ENCODE measurements around the gene ADGRV1. TPM values are rescaled to one million over a fixed set of nuclear protein-coding genes. Genes with fewer than 3 reads are reported as not detected.

Gene ADGRV1
- total RNA-seq, 1 experiment from 2014 or later: 1.8 TPM

DNA sequence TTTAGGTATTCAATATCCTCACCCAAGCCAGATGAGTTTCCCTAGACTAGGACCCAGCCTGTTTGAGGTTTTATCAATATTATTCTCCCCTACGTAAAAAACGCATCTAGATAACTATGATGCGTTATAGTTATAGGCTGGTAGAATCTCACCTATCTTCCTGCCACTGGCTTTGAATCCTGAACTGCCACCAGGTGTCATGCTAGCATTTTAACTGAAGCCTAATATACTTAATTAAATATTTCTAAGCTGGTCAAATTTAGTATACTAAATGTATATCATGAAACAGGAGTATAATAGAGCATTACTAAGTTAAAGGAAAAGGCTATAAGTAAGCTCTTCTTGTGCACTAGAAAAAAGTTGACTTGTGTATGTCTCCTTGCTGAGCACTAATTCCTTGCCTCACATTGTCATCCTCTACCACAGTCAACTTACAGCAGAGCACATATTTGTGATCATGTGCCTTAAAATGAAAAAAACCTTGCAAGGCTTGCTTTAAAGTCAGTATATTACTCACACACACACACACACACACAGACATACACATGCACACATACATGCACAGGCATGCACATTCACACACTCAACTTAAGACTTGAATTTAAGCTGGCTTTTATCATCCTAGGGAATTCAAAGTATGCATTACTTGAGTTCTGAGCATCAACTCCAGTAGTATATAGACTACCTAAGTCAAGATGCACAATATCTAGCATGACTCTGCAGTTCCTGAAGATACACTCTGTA lies 303.4 kb downstream of the ADGRV1 start:
- no peak for DNase-seq (ENCODE audit: extremely low read depth, low read depth)

DNA sequence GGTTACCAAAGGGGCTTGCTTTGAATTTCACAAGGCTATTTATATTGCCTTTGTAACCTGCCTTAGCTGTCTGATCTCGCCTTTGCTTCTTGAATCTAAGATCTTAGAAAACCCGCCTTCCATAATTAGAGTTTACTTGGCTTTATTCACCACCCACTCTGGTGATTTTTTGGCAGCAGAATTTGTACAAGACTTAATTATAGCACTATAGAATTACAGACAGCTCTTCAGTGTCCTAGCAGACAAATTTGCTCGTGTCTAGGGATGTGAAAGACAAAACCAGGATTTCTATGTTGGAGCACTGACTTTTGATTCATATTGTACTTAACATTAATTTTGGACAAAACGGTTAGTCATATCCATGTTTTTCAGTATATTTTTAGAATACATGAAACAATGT lies 306.6 kb downstream of the ADGRV1 start:
- no peak for DNase-seq (ENCODE audit: extremely low read depth, low read depth)

DNA sequence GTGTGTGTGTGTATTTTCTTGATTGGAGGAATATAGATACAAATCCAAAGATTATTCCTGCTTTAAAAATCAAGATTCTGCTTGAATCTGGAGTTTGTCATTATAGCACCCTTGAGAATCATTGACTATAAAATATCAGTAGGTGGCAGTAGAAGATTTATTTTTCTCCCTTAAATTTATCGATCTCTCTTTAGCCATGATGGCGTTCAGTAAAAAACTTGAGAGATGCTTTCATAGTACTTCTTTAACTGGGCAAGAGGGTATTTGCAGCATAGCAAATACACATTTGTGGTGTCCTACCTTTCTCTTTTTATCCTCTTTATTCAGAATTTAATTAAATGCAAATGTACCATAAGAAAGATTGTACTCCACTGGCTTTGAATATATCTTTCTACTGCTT lies 307.7 kb downstream of the ADGRV1 start:
- peak; percentile 38 for DNase-seq (ENCODE audit: extremely low read depth, low read depth)

DNA sequence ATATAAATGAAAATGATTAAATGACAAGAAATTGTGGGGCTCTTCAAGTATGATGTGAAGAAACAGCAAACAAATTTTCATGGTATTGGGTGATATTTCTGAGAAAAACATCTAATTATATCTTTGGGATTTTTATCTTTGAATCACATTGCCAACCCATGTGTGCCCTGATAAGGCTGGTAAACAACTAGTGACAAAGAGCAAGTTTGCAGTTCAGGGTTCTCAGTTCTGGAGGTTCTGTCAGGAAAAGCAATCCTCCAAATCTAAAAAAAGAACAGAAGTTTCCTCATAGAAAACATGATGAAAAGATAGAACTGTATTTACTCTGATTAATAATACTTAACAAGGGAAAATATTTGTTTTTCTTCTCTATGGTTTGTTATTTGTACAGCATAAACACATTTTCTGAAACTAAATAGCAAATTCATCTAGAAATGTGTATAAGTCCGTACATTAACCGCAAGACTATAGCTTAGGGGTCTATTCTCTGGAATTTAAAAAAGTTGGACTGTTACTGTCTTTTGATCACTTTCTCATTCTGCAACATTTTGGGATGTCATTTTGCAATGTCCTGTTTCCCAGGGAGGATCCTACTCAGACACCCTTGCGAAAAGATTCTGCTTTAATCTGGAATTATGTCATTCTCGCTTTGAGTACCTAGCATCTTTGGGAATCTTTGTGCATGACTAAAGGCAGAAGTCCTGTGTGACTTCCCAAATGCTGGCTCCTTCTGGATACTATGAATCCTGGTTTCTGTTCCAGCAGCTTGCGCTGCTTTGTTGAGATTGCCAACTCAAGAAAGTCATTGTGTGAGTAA lies 308.5 kb downstream of the ADGRV1 start:
- no peak for DNase-seq (ENCODE audit: extremely low read depth, low read depth)

DNA sequence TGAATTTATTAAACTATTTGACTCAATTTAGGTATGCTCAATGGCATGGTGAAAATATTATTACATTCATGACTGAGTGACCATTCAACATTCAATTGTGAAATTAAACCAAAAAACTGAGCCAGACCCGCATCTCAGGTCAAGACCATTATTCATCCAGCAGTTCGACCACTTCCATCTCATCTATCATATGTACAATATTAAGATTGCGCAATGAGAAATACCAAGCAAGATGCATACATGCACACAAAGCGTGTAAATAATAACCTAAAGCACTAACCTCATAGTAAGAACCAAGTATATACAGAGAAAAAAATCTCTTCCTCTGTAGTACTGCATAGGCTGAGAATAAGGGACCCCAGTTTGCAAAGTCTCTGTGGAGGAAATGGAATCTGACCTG lies 310.2 kb downstream of the ADGRV1 start:
- DNase-seq (ENCODE audit: extremely low read depth, low read depth): no peak

DNA sequence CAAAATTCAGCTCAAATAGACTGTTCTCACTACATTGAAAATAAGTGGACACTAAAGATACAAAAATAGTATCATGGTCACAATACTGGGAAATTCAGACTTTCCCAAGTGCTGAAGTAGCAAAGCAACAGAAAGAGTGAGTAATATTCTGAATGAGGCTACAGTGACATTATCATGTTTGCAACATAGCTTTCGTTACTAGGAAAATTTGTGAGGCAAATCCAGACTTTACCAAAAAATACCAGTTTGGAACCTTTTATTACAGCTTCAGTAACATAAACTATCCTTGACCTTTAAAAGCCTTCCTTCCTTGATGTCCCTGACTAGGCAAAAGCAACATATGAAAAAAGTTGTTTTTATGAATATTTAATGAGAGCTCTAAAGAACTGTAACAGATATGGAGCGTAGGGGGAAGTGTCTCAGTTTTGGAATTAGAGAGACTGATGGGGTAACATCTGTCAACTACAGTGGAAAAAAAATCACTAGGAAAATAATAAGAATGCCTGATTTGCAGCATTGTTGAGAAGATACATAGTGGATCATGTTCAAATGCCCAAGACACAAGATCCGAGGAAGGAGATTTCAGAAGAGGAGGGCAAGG lies 312.9 kb downstream of the ADGRV1 start:
- no peak for DNase-seq (ENCODE audit: extremely low read depth, low read depth)

DNA sequence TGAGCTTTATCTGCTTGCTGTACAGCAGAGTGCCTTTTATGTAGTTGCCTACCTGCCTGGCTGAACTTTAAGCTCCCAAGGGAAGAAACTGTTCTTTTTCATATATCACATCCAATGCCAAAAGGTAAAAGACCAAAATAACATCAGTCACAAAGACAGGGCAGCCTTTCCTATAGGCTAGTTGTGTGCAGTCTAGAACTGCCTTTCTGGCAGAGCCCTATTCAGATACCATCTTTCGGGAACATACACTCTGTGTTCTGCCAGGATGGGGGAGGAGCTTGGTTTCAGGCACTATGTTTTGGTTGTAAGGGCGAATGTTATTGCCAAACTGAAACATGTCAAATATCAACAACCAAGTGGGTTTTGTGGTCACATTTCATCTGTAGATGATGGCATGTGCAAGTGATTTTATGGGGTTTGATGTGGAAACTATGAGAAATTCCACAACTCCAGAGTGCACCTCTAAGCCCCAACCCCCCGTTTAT lies 314.5 kb downstream of the ADGRV1 start:
- DNase-seq (ENCODE audit: extremely low read depth, low read depth): no peak

DNA sequence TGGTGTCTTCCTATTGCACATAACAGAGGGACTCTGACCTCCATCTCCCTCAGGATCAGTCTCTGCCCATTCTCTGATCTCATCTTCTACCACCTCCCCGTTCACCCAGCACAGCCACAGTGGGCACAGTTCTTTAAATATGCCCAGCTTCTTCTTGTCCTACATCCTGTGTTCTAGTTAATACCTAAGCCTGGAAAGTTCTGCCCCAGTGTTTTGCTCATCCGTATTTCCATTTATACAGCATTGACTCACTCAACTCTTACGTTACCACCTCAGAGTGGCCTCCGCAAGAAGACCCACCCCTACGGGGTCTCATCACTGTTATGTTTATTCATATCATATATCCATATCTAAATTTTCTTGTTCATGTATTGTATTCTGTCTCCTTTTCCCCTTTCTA lies 315.5 kb downstream of the ADGRV1 start:
- DNase-seq (ENCODE audit: extremely low read depth, low read depth): no peak

DNA sequence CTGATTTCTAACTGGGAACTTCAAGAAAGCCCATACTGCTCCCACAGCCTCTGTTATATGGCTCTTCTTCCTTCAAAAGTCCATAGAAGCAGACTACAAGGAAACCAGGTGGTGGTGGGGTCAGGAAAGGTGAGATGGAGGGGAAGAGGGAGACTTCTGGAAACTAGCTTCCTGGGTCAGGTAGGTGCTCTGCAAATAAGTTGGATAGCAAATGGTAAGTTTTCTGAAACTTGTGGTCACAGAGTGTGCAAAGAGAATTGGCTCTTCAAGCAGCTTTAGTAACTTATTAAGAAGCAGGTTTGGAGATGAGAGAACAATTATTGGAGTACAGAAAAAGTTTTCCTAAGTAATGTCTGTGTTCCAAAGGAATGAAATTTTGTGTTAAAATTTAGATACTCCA lies 316.9 kb downstream of the ADGRV1 start:
- DNase-seq (ENCODE audit: extremely low read depth, low read depth): no peak

DNA sequence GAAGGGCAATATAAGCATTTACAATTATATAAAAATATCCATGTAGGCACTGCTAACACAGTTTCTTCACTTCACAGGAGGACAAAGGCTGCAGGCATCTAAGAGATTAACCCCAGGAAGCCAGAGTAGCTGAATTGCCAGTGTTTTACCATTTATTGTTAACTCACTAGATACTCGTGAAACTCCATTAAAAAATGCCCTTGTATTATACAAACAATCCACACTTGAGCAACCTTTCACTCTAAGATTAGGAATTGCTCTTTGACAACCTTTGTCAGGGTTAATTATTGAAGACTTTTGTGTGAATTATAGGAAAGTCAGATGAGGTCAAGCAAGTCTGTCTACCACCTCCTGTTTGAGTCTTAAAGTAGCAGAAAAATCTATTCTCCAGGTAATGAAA lies 317.8 kb downstream of the ADGRV1 start:
- no peak for DNase-seq (ENCODE audit: extremely low read depth, low read depth)

DNA sequence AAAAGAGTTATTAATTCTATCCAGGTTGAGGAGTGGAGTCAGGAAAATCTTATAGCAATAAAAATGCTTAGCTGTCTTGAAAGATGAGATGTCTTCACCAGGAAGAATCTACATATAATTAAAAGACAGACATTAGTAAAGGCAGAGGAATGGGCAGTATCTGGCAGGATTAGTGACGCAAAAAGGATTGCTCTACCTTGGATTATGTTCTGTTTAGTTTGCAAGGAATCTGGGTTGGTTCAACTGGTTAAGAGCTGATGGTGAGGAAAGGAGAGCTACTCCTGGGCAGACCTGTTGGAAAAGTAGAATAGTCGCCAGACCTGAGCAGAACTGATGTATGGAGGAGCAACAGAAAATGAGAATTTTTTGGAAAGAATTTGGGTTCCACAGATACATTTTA lies 318.5 kb downstream of the ADGRV1 start:
- no peak for DNase-seq (ENCODE audit: extremely low read depth, low read depth)

DNA sequence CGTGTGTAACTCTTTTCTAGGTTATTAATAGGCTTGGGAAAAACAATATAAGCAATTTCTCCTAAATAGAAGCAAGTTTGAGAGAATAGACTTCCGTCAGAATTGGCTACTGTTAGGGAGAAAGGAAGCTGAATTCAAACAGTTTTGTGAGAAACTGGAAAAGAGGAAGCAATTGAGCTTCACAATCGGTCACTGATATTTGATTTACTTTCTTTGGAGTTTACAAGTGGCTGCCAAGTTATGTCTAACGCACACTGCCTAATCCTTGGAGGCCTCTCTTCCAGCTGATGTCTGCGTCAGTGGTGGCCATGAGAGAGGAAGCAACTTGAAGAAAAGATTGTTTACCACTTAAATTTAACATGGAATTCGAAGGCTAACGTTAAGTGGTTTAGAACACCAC lies 319.5 kb downstream of the ADGRV1 start:
- DNase-seq (ENCODE audit: extremely low read depth, low read depth): peak; percentile 70

DNA sequence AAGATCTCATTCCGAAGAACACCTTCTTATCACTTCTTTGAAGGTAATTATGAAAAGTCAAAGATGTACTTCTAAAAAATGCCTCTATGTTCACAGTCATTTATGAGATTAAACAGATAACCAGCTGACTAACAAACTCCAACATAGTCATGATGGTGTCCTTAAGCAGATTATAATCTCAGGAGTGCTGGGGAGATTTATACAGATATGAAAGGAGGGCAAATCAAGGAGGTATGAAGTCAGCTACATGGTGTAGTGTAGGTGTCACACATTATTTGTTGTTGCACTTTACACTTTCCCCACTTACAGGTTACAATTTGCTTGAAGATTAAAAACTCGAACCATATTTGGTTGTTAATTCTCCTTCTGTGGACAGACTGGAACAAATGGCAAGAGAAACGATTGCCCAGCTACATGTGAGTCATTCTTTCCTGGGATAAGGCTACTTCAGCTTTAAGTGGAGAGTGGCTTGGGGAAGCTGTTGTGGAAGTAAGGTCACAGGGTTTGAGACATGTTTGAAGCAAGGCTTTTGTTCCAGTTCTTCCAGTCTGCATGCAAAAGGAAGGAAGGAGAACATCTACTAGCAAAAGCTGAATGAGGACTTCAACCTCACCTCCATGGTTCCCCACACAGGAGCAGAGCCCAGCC lies 320.1 kb downstream of the ADGRV1 start:
- no peak for DNase-seq (ENCODE audit: extremely low read depth, low read depth)

DNA sequence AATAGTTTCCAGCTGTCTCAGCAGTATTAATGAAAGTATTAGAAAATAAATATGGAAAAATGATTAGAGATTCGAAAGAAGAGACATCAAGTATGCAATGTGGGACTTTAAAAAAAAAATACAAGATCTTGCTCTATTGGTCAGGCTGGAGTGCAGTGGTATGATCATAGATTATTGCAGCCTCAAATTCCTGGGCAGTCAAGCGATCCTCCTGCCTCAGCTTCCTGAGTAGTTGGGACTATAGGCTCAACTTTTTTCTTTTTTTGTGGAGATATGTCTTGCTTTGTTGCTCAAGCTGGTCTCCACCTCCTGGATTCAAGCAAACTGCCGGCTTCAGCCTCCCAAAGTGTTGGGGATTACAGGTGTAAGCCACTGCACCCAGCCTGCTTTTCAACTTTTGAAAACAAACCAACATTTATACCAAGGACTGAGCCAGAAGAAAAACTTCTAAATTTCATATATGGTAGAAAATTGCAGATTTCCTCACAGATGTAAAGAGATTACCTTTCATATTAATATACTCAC lies 323.1 kb downstream of the ADGRV1 start:
- DNase-seq (ENCODE audit: extremely low read depth, low read depth): no peak

DNA sequence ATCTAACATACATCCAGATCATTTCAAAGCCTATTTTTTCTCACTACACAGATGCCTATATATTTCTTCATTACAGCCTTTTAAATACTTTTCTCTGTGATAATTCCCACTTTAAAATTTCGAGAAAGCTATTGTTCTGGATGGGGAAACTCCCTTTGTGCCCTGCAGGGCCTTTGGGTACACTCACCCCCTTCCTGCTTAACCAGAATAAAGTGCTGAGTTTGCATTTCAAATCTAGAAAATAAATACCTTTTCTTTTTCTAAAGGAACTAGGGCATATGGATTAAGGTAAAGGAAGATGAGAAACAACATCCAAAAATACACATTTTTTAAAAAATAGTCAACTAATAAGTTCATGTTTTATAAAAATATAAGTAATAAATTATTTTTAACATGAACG lies 323.9 kb downstream of the ADGRV1 start:
- no peak for DNase-seq (ENCODE audit: extremely low read depth, low read depth)

DNA sequence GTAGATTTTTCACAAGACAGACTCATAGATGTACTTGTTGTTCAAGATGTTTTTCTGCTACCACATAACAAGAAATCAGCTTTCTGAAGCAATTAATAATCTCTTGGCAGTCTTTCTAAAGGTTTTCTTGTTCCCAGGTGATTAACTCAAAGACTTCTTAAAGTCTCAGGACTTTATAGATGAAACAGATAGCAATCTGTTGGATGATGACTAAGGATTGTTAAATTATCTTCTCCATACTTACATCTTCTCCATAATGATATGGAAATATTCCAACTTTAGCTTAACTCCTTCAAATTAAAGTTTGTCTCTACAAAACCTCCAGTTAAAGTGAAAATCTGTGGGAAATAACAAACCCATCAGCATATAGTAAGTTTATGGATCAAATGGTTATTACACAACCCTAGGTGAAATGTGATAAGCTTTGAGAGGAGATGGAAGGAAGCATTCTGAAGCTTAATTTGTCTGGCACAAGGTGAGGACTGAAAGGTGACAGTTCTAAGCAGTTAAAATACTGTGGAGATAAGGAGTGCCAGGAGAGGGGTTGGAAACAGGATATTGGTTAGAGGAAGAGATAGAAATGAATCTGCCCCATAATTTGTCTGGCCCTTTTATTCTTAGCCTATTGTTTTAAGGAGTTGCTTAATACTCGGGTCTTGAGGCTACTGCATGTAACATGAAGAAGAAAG lies 326.7 kb downstream of the ADGRV1 start:
- DNase-seq (ENCODE audit: extremely low read depth, low read depth): no peak

DNA sequence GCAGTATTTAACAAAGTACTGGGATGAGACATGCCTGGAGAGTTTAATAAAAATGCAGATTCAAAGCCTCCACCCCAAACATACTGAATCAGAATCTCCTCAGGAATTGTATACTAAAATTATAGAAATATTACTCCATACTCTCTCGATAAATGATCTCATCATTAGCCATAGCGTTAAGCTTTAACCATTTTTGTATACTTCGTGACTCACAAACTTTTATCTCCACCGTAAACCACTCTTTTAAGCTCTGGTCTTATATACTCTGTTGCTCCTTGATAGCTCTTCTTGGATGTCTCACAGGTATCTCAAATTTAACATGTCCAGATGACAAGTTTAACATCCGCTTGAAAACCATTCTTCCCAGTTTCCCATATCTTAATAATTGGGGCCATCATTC lies 327.8 kb downstream of the ADGRV1 start:
- DNase-seq (ENCODE audit: extremely low read depth, low read depth): no peak

DNA sequence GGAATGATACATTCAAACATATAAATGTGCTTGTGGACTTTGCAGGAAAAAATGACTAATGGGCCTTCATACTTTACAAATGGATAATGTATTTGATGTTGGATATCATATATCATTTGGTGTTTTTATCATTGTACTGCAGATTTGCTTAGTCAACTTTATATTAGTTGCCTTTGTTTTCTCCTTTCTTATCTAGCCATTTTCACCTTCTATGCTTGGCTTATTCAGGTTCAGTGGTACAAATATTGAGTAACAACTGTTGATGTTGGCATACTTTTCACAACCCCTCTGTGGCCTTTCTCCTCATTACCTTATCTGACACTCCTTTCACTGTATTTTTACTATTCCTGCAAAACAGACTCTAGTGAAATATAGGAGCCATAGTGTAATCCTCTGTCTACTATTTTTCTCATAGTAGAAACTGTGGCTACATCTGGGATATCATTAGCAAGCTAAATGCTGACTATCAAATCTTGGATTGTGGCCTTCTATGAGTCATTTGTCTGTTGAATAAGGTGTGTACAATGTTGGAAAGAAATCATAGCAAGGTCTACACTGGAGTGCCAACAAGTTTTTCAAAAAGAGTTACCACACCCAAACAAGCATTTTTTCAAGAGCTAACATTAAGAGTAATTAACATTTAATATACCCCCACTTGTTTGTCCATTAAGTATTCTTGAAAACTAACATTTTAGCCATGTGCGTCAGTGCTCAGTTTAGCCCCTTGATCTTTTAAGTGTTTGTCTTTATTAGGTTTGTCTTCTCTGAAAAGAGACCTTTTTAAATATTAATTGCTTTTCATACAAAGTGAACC lies 330.1 kb downstream of the ADGRV1 start:
- no peak for DNase-seq (ENCODE audit: extremely low read depth, low read depth)

DNA sequence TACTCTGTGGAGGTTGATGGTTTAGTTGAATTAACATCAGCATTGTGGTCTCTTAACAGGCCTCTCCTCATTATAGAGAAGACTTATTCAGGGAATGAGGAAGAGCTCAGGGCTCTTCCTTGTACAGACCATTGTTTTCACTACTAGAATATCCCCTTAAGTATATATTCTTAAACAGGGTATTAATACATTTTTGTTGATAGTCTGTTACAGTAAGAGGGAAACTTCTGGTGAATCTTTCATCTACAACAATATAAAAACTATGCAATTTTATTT lies 330.7 kb downstream of the ADGRV1 start:
- no peak for DNase-seq (ENCODE audit: extremely low read depth, low read depth)

DNA sequence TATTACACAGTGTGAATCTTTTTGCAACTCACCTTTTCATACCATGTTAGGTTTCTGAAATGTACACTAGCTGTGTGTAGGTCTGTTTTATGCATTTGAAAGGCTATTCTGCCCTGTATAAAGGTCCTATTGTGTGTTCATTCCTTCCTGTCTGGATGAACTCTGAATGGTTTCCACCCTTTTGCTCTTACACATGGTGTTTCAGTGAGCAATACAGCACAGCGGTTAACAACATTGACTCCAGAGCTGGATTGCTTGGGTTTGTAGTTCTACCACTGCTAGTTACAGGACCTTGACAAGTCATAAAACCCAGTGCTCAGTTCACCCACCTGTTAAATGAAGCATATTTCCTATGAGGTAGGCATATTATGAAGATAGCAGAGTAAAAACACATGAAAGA lies 331.6 kb downstream of the ADGRV1 start:
- no peak for DNase-seq (ENCODE audit: extremely low read depth, low read depth)
